Suprapubic skin (tissue), 3 donors: ENCODE results near the gene TOM1.

Experiments used
- POLR2A ChIP-seq, 2 donors: fragments of 450-650 bp; IDR thresholded peaks; one replicate each; pipeline ENCODE4 v1.6.1; 2017; ENCODE audit warnings: antibody characterized with exemption in 2 of 2, mild to moderate bottlenecking in 2 of 2, moderate library complexity in 2 of 2
- TF ChIP-seq, protein P1 (sequence below), 2 donors: fragments of 200-600 bp in 1 of 2; fragments of 450-650 bp in 1 of 2; sonication (generic) in 1 of 2; IDR thresholded peaks; one replicate each; pipeline ENCODE4 v1.5.1; 2016 to 2019; ENCODE audit warnings: antibody characterized with exemption in 2 of 2, mild to moderate bottlenecking in 1 of 2, moderate library complexity in 1 of 2

DNA sequence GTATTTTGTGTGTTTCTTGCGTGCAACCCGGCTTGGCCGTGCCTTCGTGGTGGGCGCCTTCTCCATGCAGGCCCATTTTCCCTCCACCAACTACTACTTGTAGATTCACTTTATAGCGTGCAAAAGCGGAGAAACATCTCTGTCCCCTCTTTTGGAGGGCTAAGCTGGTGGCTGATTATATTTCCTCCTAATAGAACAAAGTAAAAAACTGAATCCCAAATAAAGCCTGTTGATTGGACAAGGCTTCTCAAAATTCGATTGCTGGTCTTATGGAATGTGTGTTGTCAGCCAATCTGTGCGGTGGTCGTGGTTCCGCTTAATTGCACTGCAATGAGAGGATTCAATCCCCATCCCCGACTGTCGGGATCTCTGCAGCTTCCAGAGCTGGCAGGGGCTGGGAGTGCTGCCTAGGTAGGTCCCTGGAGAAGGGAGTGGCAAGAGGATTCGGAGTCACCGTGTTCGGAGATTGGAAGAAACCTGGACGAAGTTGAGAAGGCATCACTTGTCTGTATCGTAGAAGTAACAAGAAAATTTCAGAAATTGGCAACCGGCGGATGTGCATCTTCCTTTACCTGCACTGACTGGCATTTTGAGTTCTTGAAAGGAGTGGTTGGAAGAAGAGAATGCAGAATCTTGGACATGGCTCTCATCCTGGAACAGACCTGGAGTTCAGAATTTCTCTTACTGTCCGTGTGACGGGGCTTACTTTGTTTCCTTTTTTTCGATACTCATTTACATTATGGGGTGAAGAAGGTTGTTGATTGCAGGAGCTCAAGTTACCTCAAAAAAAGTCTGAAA is 41.3 kb upstream of the TOM1 start:
- TF ChIP-seq, protein P1, sequence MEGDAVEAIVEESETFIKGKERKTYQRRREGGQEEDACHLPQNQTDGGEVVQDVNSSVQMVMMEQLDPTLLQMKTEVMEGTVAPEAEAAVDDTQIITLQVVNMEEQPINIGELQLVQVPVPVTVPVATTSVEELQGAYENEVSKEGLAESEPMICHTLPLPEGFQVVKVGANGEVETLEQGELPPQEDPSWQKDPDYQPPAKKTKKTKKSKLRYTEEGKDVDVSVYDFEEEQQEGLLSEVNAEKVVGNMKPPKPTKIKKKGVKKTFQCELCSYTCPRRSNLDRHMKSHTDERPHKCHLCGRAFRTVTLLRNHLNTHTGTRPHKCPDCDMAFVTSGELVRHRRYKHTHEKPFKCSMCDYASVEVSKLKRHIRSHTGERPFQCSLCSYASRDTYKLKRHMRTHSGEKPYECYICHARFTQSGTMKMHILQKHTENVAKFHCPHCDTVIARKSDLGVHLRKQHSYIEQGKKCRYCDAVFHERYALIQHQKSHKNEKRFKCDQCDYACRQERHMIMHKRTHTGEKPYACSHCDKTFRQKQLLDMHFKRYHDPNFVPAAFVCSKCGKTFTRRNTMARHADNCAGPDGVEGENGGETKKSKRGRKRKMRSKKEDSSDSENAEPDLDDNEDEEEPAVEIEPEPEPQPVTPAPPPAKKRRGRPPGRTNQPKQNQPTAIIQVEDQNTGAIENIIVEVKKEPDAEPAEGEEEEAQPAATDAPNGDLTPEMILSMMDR (IDR thresholded peaks at IDR 0.05): no peak
- TF ChIP-seq POLR2A (IDR thresholded peaks at IDR 0.05): no peak
